GM12801 (cell line): ENCODE measurements around the gene CHML.

Experiments
- CTCF ChIP-seq: IDR thresholded peaks from one replicate; pipeline ENCODE4 v1.5.1; 2011; ENCODE audit warnings: control low read depth; ENCODE audit not compliant: insufficient read length; ENCODE audit errors: extremely low read depth

CHML gene

GRCh38 chr1:241640149-241640866 is at the start of gene CHML, which contains the start of gene OPN3:
Gene CHML (minus strand): TSS chr1:241640369. CDS start chr1:241635766, 4,603 bp downstream.
Gene OPN3 (minus strand): TSS chr1:241640369. CDS start chr1:241640254, 115 bp downstream.
- no peak for TF ChIP-seq CTCF

- no peak for TF ChIP-seq CTCF
Measured at GRCh38 chr1:241688940-241689368, 48.8 kb upstream of the CHML start.

GRCh38 chr1:241684108-241684507 is 43.9 kb upstream of the CHML start:
- no peak for TF ChIP-seq CTCF

GRCh38 chr1:241682921-241683320 is 42.8 kb upstream of the CHML start:
- no peak for TF ChIP-seq CTCF

- TF ChIP-seq CTCF, result no peak
Measured at GRCh38 chr1:241679961-241680360, 39.8 kb upstream of the CHML start.

- no peak for TF ChIP-seq CTCF
Measured at GRCh38 chr1:241679404-241679803, 39.2 kb upstream of the CHML start.

- TF ChIP-seq CTCF, result no peak
Measured at GRCh38 chr1:241678536-241678935, 38.4 kb upstream of the CHML start.
